Mesenteric fat pad (tissue), 1 donor: ENCODE data around the gene RNF17. TPM values are rescaled to one million over a fixed set of nuclear protein-coding genes. Genes with fewer than 3 reads are reported as not detected.

ENCODE experiments used
- total RNA-seq: library from RNA; stranded (reverse); fragmentation: NEBNext Ultra II Directional; extraction: Animal tissue kit (Norgen Biotek cat#: 25700); gene quantifications from one replicate; pipeline ENCODE4 v1.2.1, GENCODE V29; 2021
- donor health status: DM: yes; HTN: yes; CAD: no.

RNF17 gene
- total RNA-seq, 1 donor from 2014 or later, result 0.58 TPM

Other genes with a start within 250 kb of the RNF17 start
- gene ATP12A, start 83.8 kb upstream of the RNF17 start, total RNA-seq, result not detected